Measurements from ENCODE around the gene NUDT4B. TPM values are rescaled to one million over a fixed set of nuclear protein-coding genes. Genes with fewer than 3 reads are reported as not detected.
A peak's percentile ranks its signal among the peaks of the same experiment; 100 is the strongest.
"Not testable (repeated sequence)": the region's sequence is repeated elsewhere in the genome, so short reads cannot be mapped to it uniquely, and the experiment has no call there.

The NUDT4B gene
- total RNA-seq, 2 experiments from 2014 or later = 0.63 TPM; not detected in 1

GRCh38 chr1:148710772-148711523 lies 37.6 kb upstream of the NUDT4B start:
- POLR2A ChIA-PET; BruUV-seq (replicated peaks): not testable (repeated sequence)

DNA sequence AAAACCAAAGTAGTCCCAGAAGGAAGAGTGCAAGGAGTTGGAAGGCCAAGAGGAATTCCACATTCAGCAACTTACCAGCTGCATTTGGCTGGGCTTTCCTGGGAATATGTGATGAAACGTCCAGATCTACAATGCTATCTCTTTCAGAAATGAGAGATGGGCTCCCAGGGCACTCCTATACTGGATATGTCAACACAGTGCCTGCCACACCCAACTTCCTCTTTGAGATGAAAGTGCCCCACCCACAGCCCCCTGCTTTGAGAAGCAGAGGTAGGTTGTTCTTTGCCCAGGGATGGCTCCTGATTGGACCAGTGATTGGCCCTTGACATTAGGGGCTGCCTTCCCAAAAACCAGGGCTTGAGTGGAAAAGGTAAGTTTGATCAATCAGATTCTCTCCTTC lies 36.2 kb upstream of the NUDT4B start:
- H3K4me2 ChIP-seq (ENCODE audit: low read length); H3K36me3 ChIP-seq (ENCODE audit: insufficient read depth, low read length); H4K20me1 ChIP-seq (ENCODE audit: insufficient read depth, low read length); H3K9me2 ChIP-seq (ENCODE audit: insufficient read depth, low read length); H3K4me3 ChIP-seq (ENCODE audit: low read depth, low read length, poor library complexity, severe bottlenecking); BruUV-seq (replicated peaks); DNase-seq (ENCODE audit: low spot score); H2AFZ ChIP-seq (ENCODE audit: low read length); H3K9me3 ChIP-seq (ENCODE audit: low read length); intact Hi-C loops (cut with micrococcal nuclease; ENCODE audit: unreplicated experiment); H3K4me1 ChIP-seq (ENCODE audit: insufficient read depth, low read length, poor library complexity, severe bottlenecking); POLR2A ChIA-PET; H3K79me2 ChIP-seq (ENCODE audit: insufficient read depth, low read depth, low read length); CTCF ChIA-PET (ENCODE audit: unreplicated experiment); H3K27ac ChIP-seq (ENCODE audit: low read depth, low read length, poor library complexity, severe bottlenecking): not testable (repeated sequence)

More at GRCh38 chr1:148710772-148711523, 37.6 kb upstream of the NUDT4B start:
- DNase-seq (ENCODE audit: low spot score); H3K4me2 ChIP-seq (ENCODE audit: low read length); H3K27ac ChIP-seq (ENCODE audit: low read depth, low read length, poor library complexity, severe bottlenecking); H3K79me2 ChIP-seq (ENCODE audit: insufficient read depth, low read depth, low read length); H3K9me2 ChIP-seq (ENCODE audit: insufficient read depth, low read length); intact Hi-C loops (cut with micrococcal nuclease; ENCODE audit: unreplicated experiment); H3K4me1 ChIP-seq (ENCODE audit: insufficient read depth, low read length, poor library complexity, severe bottlenecking); H4K20me1 ChIP-seq (ENCODE audit: insufficient read depth, low read length); H3K9me3 ChIP-seq (ENCODE audit: low read length); CTCF ChIA-PET (ENCODE audit: unreplicated experiment); H2AFZ ChIP-seq (ENCODE audit: low read length); H3K4me3 ChIP-seq (ENCODE audit: low read depth, low read length, poor library complexity, severe bottlenecking); H3K36me3 ChIP-seq (ENCODE audit: insufficient read depth, low read length): not testable (repeated sequence)

DNA sequence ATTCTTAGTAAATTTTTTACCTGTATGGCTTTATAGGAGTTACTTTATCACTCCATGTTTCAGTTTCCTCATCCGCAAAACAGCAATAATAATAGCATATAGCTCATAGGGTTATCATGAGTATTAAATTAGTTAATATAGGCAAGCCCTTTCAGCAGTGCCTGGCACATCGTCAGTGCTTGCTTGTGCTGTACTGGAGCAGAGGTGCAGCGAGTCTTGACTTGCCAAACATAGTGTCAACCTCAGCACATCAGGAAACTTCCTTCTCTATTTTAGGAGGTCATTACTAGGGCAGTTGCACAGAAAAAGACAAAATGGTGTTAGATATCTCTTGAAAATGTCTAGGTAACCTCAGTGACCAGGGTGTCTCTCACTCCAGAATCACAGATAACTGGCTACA lies 33.1 kb upstream of the NUDT4B start:
- H4K20me1 ChIP-seq (ENCODE audit: insufficient read depth, low read length); H3K4me1 ChIP-seq (ENCODE audit: insufficient read depth, low read length, poor library complexity, severe bottlenecking); H3K4me2 ChIP-seq (ENCODE audit: low read length); H3K27ac ChIP-seq (ENCODE audit: low read depth, low read length, poor library complexity, severe bottlenecking); BruUV-seq (replicated peaks); DNase-seq (ENCODE audit: low spot score); H2AFZ ChIP-seq (ENCODE audit: low read length); H3K9me3 ChIP-seq (ENCODE audit: low read length); H3K9me2 ChIP-seq (ENCODE audit: insufficient read depth, low read length); H3K36me3 ChIP-seq (ENCODE audit: insufficient read depth, low read length); POLR2A ChIA-PET; intact Hi-C loops (cut with micrococcal nuclease; ENCODE audit: unreplicated experiment); H3K4me3 ChIP-seq (ENCODE audit: low read depth, low read length, poor library complexity, severe bottlenecking); H3K79me2 ChIP-seq (ENCODE audit: insufficient read depth, low read depth, low read length); CTCF ChIA-PET (ENCODE audit: unreplicated experiment): not testable (repeated sequence)

DNA sequence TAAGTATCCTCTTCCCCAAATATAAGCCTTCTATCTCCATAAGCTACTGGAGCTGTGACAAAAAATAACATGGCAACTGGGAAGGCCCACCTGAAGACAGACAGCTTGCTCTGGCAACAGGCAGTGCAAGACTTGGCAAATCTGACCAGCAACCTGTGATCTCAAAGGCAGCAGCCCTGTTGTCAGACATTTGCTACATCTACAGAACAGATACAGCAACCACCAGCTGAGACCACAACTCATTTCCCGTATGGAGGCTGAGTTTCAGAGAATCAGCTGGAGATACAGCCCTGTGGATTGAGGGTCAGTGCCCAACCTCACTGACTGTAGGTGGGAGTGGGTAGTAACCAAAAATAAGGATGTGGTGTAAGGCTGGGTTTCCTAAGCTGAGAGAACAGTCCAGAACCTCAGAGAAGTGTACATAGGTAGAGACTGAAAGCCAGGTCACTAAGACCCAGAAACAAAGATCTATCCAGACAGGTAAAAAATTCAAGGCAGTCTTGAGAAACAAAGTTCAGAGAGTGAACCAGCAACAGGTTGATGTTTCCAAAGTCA lies 31.5 kb upstream of the NUDT4B start:
- H3K4me1 ChIP-seq (ENCODE audit: insufficient read depth, low read length, poor library complexity, severe bottlenecking); H4K20me1 ChIP-seq (ENCODE audit: insufficient read depth, low read length); H3K79me2 ChIP-seq (ENCODE audit: insufficient read depth, low read depth, low read length); BruUV-seq (replicated peaks); H3K27ac ChIP-seq (ENCODE audit: low read depth, low read length, poor library complexity, severe bottlenecking); H3K4me2 ChIP-seq (ENCODE audit: low read length); POLR2A ChIA-PET; CTCF ChIA-PET (ENCODE audit: unreplicated experiment); H3K4me3 ChIP-seq (ENCODE audit: low read depth, low read length, poor library complexity, severe bottlenecking); intact Hi-C loops (cut with micrococcal nuclease; ENCODE audit: unreplicated experiment); H3K9me2 ChIP-seq (ENCODE audit: insufficient read depth, low read length); H3K9me3 ChIP-seq (ENCODE audit: low read length); DNase-seq (ENCODE audit: low spot score); H2AFZ ChIP-seq (ENCODE audit: low read length); H3K36me3 ChIP-seq (ENCODE audit: insufficient read depth, low read length): not testable (repeated sequence)

GRCh38 chr1:148720918-148721317 lies 27.7 kb upstream of the NUDT4B start:
- H3K9me2 ChIP-seq (ENCODE audit: insufficient read depth, low read length); POLR2A ChIA-PET; BruUV-seq (replicated peaks); H3K36me3 ChIP-seq (ENCODE audit: insufficient read depth, low read length); H2AFZ ChIP-seq (ENCODE audit: low read length); H3K4me2 ChIP-seq (ENCODE audit: low read length); H3K27ac ChIP-seq (ENCODE audit: low read depth, low read length, poor library complexity, severe bottlenecking); H4K20me1 ChIP-seq (ENCODE audit: insufficient read depth, low read length); H3K79me2 ChIP-seq (ENCODE audit: insufficient read depth, low read depth, low read length); H3K4me1 ChIP-seq (ENCODE audit: insufficient read depth, low read length, poor library complexity, severe bottlenecking); CTCF ChIA-PET (ENCODE audit: unreplicated experiment); H3K9me3 ChIP-seq (ENCODE audit: low read length); H3K4me3 ChIP-seq (ENCODE audit: low read depth, low read length, poor library complexity, severe bottlenecking); DNase-seq (ENCODE audit: low spot score); intact Hi-C loops (cut with micrococcal nuclease; ENCODE audit: unreplicated experiment): not testable (repeated sequence)

DNA sequence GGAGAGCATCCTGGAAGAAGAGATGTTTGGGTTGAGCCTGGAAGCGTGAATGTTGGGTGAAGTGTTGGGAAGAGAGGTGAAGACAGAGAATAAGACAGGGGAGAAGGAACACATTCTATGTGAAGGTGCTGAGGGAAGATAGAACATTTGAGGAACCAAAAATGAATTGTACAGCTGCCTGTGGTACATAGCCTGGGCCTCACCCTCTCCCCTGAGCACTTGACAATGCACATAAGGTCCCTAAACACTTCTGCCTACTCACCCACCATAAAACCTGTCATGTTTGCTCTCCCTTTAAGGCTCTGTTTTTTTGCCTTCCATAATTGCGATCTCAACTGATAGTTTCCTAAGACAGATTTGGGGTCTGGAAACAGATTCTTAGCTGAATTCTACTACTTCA lies 25.8 kb upstream of the NUDT4B start:
- CTCF ChIA-PET (ENCODE audit: unreplicated experiment); H4K20me1 ChIP-seq (ENCODE audit: insufficient read depth, low read length); DNase-seq (ENCODE audit: low spot score): not testable (repeated sequence)

More for the DNA sequence above, 25.8 kb upstream of the NUDT4B start:
- H3K27ac ChIP-seq (ENCODE audit: low read depth, low read length, poor library complexity, severe bottlenecking) = peak overlapping the region; percentile 45
- H3K4me3 ChIP-seq (ENCODE audit: low read depth, low read length, poor library complexity, severe bottlenecking); H2AFZ ChIP-seq (ENCODE audit: low read length); H3K36me3 ChIP-seq (ENCODE audit: insufficient read depth, low read length); H3K9me3 ChIP-seq (ENCODE audit: low read length); H3K9me2 ChIP-seq (ENCODE audit: insufficient read depth, low read length); H3K4me1 ChIP-seq (ENCODE audit: insufficient read depth, low read length, poor library complexity, severe bottlenecking); POLR2A ChIA-PET; BruUV-seq (replicated peaks); intact Hi-C loops (cut with micrococcal nuclease; ENCODE audit: unreplicated experiment); H3K79me2 ChIP-seq (ENCODE audit: insufficient read depth, low read depth, low read length): not testable (repeated sequence)
- H3K4me2 ChIP-seq (ENCODE audit: low read length) = peak overlapping the region; percentile 47; the same call in 1 of the 2 replicates

All from OCI-LY7 (cell line).